ENCODE data around the gene TMEM126A.
A peak's percentile ranks its signal among the peaks of the same experiment; 100 is the strongest.
"Not testable (repeated sequence)": the region's sequence is repeated elsewhere in the genome, so short reads cannot be mapped to it uniquely, and the experiment has no call there.

Gene TMEM126A

DNA sequence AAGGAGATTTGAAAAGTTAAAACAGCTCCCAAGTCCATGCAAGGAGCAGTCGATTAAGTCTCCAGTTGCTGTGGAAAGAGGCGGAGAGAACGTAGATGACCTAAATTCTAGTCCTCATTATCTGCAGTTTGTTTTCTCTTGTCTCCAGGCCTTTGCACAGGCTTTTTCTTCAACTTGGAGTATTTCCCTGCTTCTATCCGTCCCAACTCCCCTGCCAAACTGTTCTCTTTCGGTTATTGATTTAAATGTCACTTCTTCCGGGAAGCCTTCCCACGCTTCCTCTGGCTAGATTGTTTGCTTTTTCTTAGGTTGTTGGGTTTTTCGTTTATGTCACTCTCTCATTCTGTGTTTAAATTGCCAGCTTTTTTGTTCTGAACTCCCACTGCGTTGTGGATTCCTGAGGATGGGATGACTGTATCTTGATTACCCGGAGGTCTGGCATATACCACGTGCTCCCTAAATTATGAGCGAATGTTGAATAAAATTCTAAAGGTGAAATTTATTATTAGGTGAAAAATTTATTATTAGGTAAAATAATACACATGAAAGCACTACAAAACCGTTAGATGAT, 18.9 kb upstream of the TMEM126A start:
- no peaks in the 10 kb centered on the region for H3K9me3 Mint-ChIP-seq
- peaks cover 4% of the 10 kb centered on the region for H3K27me3 Mint-ChIP-seq (ENCODE audit: low read depth)
- H3K36me3 Mint-ChIP-seq (ENCODE audit: low read depth): peaks cover 20% of the 10 kb centered on the region
- peak overlapping the region; percentile 96 for H3K4me3 Mint-ChIP-seq
- peaks cover 26% of the 10 kb centered on the region for H3K4me1 Mint-ChIP-seq (ENCODE audit: low read depth)
- H3K27ac Mint-ChIP-seq: peak overlapping the region; percentile 90
- peak; percentile 41 for DNase-seq (ENCODE audit: low spot score)

DNA sequence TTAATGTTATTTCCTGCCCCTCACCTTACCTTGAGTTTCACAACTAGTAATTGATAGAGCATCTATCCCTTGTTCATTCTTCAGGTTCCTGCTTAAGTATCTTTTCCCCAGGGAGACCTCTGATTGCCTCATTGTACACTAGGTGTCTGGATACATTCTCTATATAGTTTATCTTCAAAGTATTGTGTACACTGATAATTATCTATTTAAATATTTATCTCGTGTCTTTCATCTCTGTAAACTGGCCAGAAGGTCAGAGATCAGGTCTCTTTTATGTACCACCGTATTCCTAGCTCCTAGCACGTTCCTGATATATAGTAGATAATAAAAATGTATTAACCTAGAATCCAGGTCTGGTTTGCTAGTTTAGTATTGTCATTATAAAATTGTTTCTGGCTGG, 13.0 kb upstream of the TMEM126A start:
- DNase-seq (ENCODE audit: low spot score): no peak
- Mint-ChIP-seq H3K27ac (no peak overlapping the region), H3K27me3 (ENCODE audit: low read depth) (no peaks in the 10 kb centered on the region), H3K4me1 (ENCODE audit: low read depth) (peaks cover 1% of the 10 kb centered on the region), H3K4me3 (no peak overlapping the region), H3K36me3 (ENCODE audit: low read depth) (peaks cover 37% of the 10 kb centered on the region), H3K9me3 (no peaks in the 10 kb centered on the region)

DNA sequence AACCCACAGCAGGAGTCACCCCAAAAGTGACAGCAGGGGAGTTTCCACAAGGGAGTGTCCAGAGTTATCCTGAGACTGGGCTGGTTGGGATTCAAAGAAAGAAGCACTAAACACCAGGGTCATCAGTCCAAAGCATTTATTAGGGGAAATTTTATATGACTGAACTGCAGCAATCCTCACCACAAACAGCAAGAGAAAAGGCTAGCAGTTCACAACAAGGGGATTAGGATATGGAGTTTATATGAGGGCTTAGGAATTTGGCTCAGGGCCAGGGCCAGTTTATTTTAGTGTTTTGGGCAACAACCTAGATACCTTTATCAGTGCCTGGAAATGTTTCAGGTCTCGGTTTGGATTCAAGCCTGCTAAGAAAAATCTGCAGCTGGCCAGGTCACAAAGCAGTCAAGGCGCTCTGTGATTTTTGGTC, 4.6 kb upstream of the TMEM126A start:
- peaks cover 8% of the 10 kb centered on the region for H3K36me3 Mint-ChIP-seq (ENCODE audit: low read depth)
- no peak for DNase-seq (ENCODE audit: low spot score)
- no peak overlapping the region for H3K4me3 Mint-ChIP-seq
- no peak overlapping the region for H3K27ac Mint-ChIP-seq
- no peaks in the 10 kb centered on the region for H3K4me1 Mint-ChIP-seq (ENCODE audit: low read depth)
- no peaks in the 10 kb centered on the region for H3K9me3 Mint-ChIP-seq
- peaks cover 28% of the 10 kb centered on the region for H3K27me3 Mint-ChIP-seq (ENCODE audit: low read depth)

DNA sequence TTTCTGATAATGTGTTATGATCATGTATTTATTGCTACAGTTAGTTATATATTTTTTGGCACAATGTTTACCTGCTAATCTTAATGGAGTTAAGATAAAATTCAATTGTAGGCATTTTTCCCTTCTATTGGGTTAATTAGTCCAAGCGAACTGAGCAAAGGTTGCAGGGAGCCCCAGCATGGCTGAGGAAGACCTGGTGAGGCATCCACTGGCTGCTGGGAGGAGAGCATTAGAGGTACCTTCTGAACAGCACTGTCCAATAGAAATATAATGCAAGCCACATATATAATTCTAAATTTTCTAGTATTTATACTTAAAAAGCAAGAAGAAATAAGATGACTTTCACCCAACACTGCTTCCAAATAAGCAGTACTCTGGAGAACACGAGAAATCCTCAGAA, 689 bp upstream of the TMEM126A start:
- Mint-ChIP-seq H3K27me3 (ENCODE audit: low read depth) (peaks cover 28% of the 10 kb centered on the region), H3K4me3 (peak overlapping the region; percentile 97), H3K4me1 (ENCODE audit: low read depth) (peaks cover 15% of the 10 kb centered on the region), H3K36me3 (ENCODE audit: low read depth) (peaks cover 5% of the 10 kb centered on the region), H3K27ac (peak overlapping the region; percentile 96), H3K9me3 (no peaks in the 10 kb centered on the region)
- no peak for DNase-seq (ENCODE audit: low spot score)

DNA sequence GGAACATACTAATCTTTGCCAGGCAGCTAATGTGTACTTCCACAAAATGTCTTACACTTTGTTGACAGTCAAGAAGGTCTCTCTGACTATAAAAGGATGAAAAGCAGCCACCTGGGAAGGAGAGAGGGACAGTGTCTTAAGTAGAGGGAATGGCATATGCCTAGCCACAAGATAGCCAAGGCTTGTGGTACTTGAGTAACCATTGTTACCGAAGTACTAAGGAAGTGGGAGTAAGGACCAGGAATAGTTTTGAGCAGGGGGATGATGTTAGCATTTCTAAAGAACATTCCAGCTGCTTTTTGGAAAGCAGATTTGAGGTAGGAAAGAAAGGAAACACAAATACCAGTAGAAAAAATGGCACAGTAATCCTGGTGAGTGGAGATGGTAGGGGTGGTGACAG, 3.4 kb downstream of the TMEM126A start:
- Mint-ChIP-seq H3K4me1 (ENCODE audit: low read depth) (peaks cover 27% of the 10 kb centered on the region), H3K9me3 (no peaks in the 10 kb centered on the region), H3K27me3 (ENCODE audit: low read depth) (no peaks in the 10 kb centered on the region), H3K27ac (no peak overlapping the region), H3K36me3 (ENCODE audit: low read depth) (peaks cover 14% of the 10 kb centered on the region), H3K4me3 (no peak overlapping the region)
- no peak for DNase-seq (ENCODE audit: low spot score)

DNA sequence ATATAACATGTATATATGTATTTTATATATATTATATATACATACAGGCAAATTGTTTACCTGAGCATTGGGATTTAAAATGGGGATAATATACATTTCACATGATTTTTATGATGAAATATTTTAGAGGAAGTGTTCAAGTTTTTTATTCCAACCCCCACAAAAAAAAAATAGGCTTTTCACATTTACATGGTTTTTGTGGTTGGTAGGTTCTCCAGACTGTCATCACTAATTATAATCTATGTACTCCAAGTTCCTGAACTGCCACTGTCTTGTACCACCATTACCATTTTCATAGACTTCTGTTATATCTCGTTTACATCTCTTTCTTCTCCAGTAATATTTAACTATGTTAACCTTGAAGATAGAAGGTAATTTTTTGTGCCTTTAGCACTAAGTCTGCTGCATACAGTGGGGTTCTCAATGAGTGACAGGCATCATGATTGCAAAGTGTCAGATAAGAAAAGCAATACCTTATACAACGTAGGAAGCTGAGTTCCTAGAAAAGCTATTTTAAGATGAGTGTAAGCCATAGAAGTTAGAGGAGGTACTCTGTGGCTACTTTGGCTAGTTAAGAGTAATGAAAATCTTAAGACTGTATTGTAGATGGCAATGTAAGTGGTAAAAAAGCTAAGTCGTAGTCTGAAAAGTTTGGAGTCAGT, 5.2 kb downstream of the TMEM126A start:
- peak overlapping the region; percentile 22 for H3K27ac Mint-ChIP-seq
- no peaks in the 10 kb centered on the region for H3K9me3 Mint-ChIP-seq
- no peak overlapping the region for H3K4me3 Mint-ChIP-seq
- H3K27me3 Mint-ChIP-seq (ENCODE audit: low read depth): no peaks in the 10 kb centered on the region
- H3K36me3 Mint-ChIP-seq (ENCODE audit: low read depth): peaks cover 25% of the 10 kb centered on the region
- DNase-seq (ENCODE audit: low spot score): no peak
- peaks cover 30% of the 10 kb centered on the region for H3K4me1 Mint-ChIP-seq (ENCODE audit: low read depth)

DNA sequence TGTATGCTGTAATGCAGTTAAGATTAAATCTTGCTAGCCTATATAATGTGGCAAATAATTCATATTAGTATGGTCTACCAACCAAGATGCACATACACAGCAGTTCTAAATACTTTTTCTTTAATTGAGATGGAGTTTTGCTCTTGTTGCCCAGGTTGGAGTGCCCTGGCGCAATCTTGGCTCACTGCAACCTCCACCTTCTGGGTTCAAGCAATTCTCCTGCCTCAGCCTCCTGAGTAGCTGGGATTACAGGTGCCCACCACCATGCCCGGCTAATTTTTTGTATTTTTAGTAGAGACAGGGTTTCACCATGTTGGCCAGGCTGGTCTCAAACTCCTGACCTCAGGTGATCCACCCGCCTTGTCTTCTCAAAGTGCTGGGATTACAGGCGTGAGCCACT, 6.6 kb downstream of the TMEM126A start:
- Mint-ChIP-seq H3K4me1 (ENCODE audit: low read depth) (peaks cover 32% of the 10 kb centered on the region), H3K36me3 (ENCODE audit: low read depth) (peaks cover 34% of the 10 kb centered on the region)
- not testable (repeated sequence) for H3K27ac Mint-ChIP-seq; DNase-seq (ENCODE audit: low spot score); H3K4me3 Mint-ChIP-seq; H3K27me3 Mint-ChIP-seq (ENCODE audit: low read depth); H3K9me3 Mint-ChIP-seq

DNA sequence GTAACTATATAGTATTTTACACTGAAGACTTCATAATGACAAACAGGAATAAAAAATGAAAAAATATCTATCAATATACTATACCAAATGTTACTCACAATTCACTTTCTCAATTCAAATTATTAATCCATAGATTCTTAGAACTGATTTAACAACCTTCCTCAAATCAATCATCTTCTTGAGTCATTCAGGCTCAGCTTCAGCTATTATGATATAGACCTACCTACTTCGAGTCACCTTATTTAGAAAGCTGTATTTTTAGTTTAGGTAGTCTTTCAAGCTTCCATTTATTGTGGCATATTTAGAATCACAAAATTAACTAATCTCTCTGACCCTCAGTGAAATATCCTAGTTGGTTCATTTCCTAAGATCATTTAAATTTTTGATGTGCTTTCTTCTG, 9.0 kb downstream of the TMEM126A start:
- H3K36me3 Mint-ChIP-seq (ENCODE audit: low read depth): peaks cover 54% of the 10 kb centered on the region
- no peak for DNase-seq (ENCODE audit: low spot score)
- H3K4me1 Mint-ChIP-seq (ENCODE audit: low read depth): peaks cover 46% of the 10 kb centered on the region
- no peak overlapping the region for H3K27ac Mint-ChIP-seq
- no peak overlapping the region for H3K4me3 Mint-ChIP-seq
- H3K27me3 Mint-ChIP-seq (ENCODE audit: low read depth): no peaks in the 10 kb centered on the region
- H3K9me3 Mint-ChIP-seq: no peaks in the 10 kb centered on the region

DNA sequence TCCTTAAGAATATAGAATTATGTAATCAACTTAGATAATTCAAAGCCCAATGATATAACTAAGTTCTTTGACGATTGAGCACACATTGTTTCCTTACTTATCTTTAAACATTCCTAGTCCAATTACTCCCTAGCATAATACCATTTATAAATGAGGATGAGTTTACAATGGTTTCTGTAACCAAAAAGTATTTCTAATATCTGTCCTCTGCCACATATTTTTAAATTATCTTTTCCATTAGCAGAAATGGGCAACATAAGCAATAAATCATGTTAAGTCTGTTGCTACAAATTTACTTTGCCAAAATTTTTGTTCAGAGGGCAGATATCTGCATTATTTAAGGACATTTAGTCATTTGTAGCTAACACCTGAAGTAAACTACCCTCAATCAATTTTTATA, 10.4 kb downstream of the TMEM126A start:
- no peaks in the 10 kb centered on the region for H3K9me3 Mint-ChIP-seq
- H3K27ac Mint-ChIP-seq: no peak overlapping the region
- no peak for DNase-seq (ENCODE audit: low spot score)
- H3K27me3 Mint-ChIP-seq (ENCODE audit: low read depth): no peaks in the 10 kb centered on the region
- peaks cover 44% of the 10 kb centered on the region for H3K4me1 Mint-ChIP-seq (ENCODE audit: low read depth)
- peaks cover 61% of the 10 kb centered on the region for H3K36me3 Mint-ChIP-seq (ENCODE audit: low read depth)
- no peak overlapping the region for H3K4me3 Mint-ChIP-seq

DNA sequence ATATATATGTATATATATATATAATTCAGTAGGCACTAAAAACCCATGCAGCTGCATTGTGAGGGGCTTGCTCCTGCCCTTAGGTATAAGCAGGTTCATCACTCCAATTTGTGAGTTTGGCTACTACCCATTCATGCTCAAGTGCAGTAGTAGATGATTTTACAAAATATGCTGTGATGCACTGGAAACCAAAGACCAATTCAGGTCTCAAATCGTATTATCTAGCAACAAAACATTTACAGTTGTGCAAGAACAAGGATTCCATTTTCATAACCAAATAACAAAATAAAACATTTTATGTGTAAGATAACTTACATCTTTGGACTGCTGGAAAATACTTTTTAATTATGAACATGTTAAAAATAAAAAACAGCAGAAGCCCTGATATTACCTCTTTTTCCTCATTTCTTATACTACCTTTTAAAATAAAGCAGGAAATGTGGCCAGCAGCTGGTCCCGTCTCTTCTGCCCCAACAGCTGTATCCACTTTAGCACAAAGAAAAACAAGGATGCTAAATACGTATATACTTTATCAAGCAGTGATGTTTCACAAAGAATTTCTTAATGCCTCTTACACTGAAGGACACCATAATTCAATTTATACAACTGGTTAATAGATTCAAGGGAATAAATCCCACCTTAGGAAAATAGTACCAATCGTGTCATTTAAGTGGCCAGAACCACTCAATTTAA, 14.4 kb downstream of the TMEM126A start:
- peaks cover 58% of the 10 kb centered on the region for H3K36me3 Mint-ChIP-seq (ENCODE audit: low read depth)
- no peaks in the 10 kb centered on the region for H3K9me3 Mint-ChIP-seq
- no peak for DNase-seq (ENCODE audit: low spot score)
- H3K4me1 Mint-ChIP-seq (ENCODE audit: low read depth): peaks cover 47% of the 10 kb centered on the region
- H3K27ac Mint-ChIP-seq: no peak overlapping the region
- peak overlapping the region; percentile 98 for H3K4me3 Mint-ChIP-seq
- H3K27me3 Mint-ChIP-seq (ENCODE audit: low read depth): no peaks in the 10 kb centered on the region

DNA sequence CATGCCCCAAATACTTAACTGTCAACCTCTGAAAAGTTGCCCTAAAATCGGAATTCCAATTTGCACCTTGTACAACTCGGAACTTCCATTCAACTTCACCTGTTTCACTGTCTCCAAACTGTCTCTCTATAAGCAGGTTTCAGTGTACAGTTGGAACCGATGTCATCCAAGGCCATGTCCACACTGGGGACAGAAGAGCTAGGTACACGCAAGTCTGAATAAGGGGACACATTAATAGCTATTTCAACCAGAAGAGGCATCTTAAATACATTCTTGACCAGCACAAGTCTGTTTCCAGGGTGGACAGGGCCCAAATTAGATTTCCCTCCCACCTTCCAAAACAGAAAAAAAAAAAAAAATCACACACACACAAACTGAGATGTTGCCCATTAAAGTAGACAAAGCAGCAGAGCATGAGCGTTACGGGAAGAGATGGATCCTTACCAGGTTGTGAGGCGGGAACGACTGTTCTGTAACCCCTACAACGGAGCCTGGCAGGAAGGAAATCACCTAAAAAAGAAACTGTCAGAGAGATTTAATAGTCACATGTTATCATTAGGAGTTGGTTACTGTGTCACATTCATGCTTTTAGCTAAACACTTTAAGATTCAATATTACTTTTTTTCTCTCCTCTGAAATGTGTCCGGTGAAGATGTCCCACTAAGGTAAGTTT, 15.4 kb downstream of the TMEM126A start:
- Mint-ChIP-seq H3K27me3 (ENCODE audit: low read depth) (no peaks in the 10 kb centered on the region), H3K9me3 (no peaks in the 10 kb centered on the region), H3K4me1 (ENCODE audit: low read depth) (peaks cover 45% of the 10 kb centered on the region), H3K4me3 (peak overlapping the region; percentile 98), H3K36me3 (ENCODE audit: low read depth) (peaks cover 56% of the 10 kb centered on the region), H3K27ac (peak overlapping the region; percentile 99)
- no peak for DNase-seq (ENCODE audit: low spot score)

DNA sequence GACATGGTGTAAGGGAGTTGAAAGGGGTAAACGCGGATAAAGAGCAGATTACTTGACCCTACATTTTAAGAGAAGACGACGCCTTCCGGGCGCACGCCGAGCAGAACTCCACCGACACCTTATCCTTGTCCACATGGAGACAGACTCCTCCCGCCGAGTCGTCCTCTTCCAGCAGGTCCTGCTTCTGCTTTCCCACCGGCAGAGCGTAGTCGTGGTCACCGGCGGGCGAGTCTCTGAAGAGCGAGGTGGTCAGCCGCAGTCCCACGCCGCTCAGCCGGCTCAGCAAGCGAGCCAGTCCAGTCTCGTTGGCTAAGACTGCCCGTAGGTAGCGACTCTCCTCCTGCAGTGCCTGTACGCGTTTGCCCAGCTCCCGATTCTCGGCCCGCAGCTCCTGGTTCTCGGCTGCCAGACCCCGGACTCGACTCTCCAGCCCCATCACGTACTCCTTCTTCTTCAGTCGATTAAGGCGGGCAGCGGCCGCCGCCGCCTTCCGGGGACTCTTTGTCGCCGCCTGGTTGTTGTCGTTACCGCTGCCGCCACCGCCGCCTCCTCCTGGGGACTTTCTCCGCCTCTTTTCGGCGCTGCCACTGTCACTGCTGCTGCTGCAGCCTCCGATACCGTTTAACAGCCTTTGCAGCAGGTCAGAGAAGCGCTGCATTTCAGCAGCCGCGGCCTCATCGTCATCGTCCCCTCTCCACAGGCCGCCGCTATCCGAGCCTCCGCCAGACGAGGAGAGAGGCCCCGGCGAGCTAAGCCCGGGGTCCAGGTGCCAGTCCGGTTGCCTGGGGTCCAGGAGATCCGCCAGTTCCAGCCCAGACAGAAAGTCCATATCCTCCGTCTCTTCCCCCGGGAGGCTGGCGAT, 16.2 kb downstream of the TMEM126A start:
- H3K27ac Mint-ChIP-seq: peak overlapping the region; percentile 99
- no peaks in the 10 kb centered on the region for H3K27me3 Mint-ChIP-seq (ENCODE audit: low read depth)
- H3K4me3 Mint-ChIP-seq: peak overlapping the region; percentile 98
- no peaks in the 10 kb centered on the region for H3K9me3 Mint-ChIP-seq
- H3K36me3 Mint-ChIP-seq (ENCODE audit: low read depth): peaks cover 50% of the 10 kb centered on the region
- H3K4me1 Mint-ChIP-seq (ENCODE audit: low read depth): peaks cover 38% of the 10 kb centered on the region
- DNase-seq (ENCODE audit: low spot score): peak; percentile 86

DNA sequence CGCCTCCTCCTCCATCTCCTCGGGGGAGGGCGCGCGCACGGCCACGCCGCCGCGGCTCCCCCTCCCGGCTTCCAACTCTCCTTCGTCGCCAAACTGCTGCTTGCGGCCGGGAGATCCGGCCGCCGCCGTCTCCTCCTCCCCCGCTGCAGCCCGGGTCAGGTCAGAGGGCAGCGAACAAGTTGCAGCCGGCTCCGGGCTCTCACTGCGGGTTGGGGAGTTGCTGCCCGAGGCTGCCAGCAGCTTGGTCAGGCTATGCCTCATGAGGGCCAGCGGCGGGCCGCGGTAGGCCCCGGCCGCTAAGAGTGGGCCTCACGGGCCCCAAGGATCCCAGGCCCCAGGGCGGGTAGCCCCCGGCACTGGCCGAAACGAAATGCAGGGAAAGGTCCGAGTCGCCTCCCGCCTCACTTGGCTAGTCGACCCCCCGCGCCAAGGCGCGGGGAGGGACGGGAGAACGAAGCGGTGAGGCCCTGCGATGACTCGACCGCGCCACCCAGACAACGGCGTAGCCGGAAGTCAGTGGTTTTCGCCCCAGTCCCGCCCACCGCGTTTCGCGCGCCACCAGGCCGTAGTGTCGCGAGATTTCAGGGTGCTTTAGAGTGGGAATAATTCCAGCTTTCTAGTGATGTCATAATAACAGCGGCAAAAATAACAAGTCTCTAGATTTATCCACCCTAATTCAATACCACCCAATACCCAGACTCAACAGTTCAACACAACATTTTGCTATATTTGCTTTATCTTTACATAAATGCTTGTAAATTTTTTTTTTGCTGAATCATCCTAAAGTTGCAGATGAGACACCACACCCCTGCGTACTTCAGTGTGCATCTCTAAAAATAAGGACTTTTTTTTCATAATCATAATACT, 17.1 kb downstream of the TMEM126A start, which contains the start of gene CREBZF:
Gene CREBZF, minus strand, starts transcription at position 515 of the 867 bp plus-strand sequence. Its CDS starts 254 bp downstream, at position 261.
- peaks cover 41% of the 10 kb centered on the region for H3K36me3 Mint-ChIP-seq (ENCODE audit: low read depth)
- H3K9me3 Mint-ChIP-seq: no peaks in the 10 kb centered on the region
- peaks cover 32% of the 10 kb centered on the region for H3K4me1 Mint-ChIP-seq (ENCODE audit: low read depth)
- peak within 1 kb of the TSS; percentile 99 for H3K27ac Mint-ChIP-seq
- DNase-seq (ENCODE audit: low spot score): peak; percentile 95
- no peaks in the 10 kb centered on the region for H3K27me3 Mint-ChIP-seq (ENCODE audit: low read depth)
- H3K4me3 Mint-ChIP-seq: peak within 1 kb of the TSS; percentile 98

Data from T-helper 2 cell treated with Interferon-gamma antibody and Interleukin-4, amounts not matched to agents 5 μg/mL and 100 μg/mL, for 36 hours (primary cell).